Endothelial cell (in vitro differentiated cells): ENCODE results near the gene TJP2. TPM values are rescaled to one million over a fixed set of nuclear protein-coding genes. Genes with fewer than 3 reads are reported as not detected.

Source experiments
- DNase-seq: peaks from one replicate; pipeline ENCODE4 v3.0.0; 2021; ENCODE audit warnings: low spot score
- H3K27ac Mint-ChIP-seq: one replicate; pipeline ENCODE4 v1.8.0; 2021; ENCODE audit warnings: mixed read lengths, inconsistent platforms; ENCODE audit not compliant: unreplicated experiment
- H3K27me3 Mint-ChIP-seq: one replicate; pipeline ENCODE4 v1.8.0; 2021; ENCODE audit warnings: mild to moderate bottlenecking, moderate library complexity, mixed read lengths, inconsistent platforms; ENCODE audit not compliant: unreplicated experiment
- H3K36me3 Mint-ChIP-seq: one replicate; pipeline ENCODE4 v1.8.0; 2021; ENCODE audit warnings: mild to moderate bottlenecking, low read depth, mixed read lengths, inconsistent platforms; ENCODE audit not compliant: unreplicated experiment
- H3K4me1 Mint-ChIP-seq: one replicate; pipeline ENCODE4 v1.8.0; 2021; ENCODE audit warnings: mild to moderate bottlenecking, mixed read lengths, inconsistent platforms; ENCODE audit not compliant: unreplicated experiment
- H3K4me3 Mint-ChIP-seq: one replicate; pipeline ENCODE4 v1.8.0; 2021; ENCODE audit warnings: mild to moderate bottlenecking, mixed read lengths, inconsistent platforms; ENCODE audit not compliant: unreplicated experiment
- H3K9me3 Mint-ChIP-seq: one replicate; pipeline ENCODE4 v1.8.0; 2021; ENCODE audit warnings: mixed read lengths, inconsistent platforms; ENCODE audit not compliant: unreplicated experiment
- CTCF ChIP-seq: fragments of 200-600 bp; sonication (generic); IDR thresholded peaks from one replicate; pipeline ENCODE4 v1.5.0; 2021; ENCODE audit warnings: antibody characterized with exemption; ENCODE audit not compliant: unreplicated experiment
- long read RNA-seq: library from polyadenylated mRNA; unstranded; transcript quantifications from one replicate; pipeline ENCODE4 v2.0.0, GENCODE V29; 2020; ENCODE audit not compliant: unreplicated experiment
- total RNA-seq: library from RNA; stranded (reverse); fragmentation: NEBNext Ultra II Directional; extraction: Animal tissue kit (Norgen Biotek cat#: 25700); gene quantifications from one replicate; pipeline ENCODE4 v1.2.1, GENCODE V29; 2021; ENCODE audit not compliant: unreplicated experiment

The TJP2 gene
- total RNA-seq: 198 TPM
- long read RNA-seq, partial matches to known transcripts: 13 of 31 reads
- long read RNA-seq, other reads (novel, unspliced or antisense): 18 of 31 reads

GRCh38 chr9:69173891-69174615 lies at the start of gene TJP2:
Gene TJP2 (plus strand): TSS chr9:69174277. CDS start chr9:69174373, 96 bp downstream.
- DNase-seq: peak; percentile 57
- H3K4me3 Mint-ChIP-seq: peak within 1 kb of the TSS; percentile 83
- peak within 1 kb of the TSS; percentile 44 for H3K27ac Mint-ChIP-seq
- peaks cover 47% of the 10 kb centered on the region for H3K4me1 Mint-ChIP-seq
- peaks cover 22% of the 10 kb centered on the region for H3K36me3 Mint-ChIP-seq
- TF ChIP-seq CTCF: no peak
- no peaks in the 10 kb centered on the region for H3K9me3 Mint-ChIP-seq
- H3K27me3 Mint-ChIP-seq: peaks cover 6% of the 10 kb centered on the region

- Mint-ChIP-seq H3K27ac (peak overlapping the region; percentile 74), H3K36me3 (peaks cover 21% of the 10 kb centered on the region), H3K9me3 (no peaks in the 10 kb centered on the region), H3K27me3 (no peaks in the 10 kb centered on the region), H3K4me1 (peaks cover 53% of the 10 kb centered on the region), H3K4me3 (peak overlapping the region; percentile 65)
- DNase-seq: no peak
- TF ChIP-seq CTCF: no peak
These were observed 43.3 kb upstream of the TJP2 start for GRCh38 chr9:69130456-69131441.

GRCh38 chr9:69131682-69132081 lies 42.4 kb upstream of the TJP2 start:
- Mint-ChIP-seq H3K27ac (no peak overlapping the region), H3K27me3 (no peaks in the 10 kb centered on the region), H3K4me1 (peaks cover 61% of the 10 kb centered on the region), H3K36me3 (peaks cover 21% of the 10 kb centered on the region), H3K9me3 (no peaks in the 10 kb centered on the region), H3K4me3 (no peak overlapping the region)
- no peak for TF ChIP-seq CTCF
- no peak for DNase-seq

GRCh38 chr9:69132361-69132760 lies 41.7 kb upstream of the TJP2 start:
- DNase-seq: no peak
- Mint-ChIP-seq H3K27ac (no peak overlapping the region), H3K9me3 (no peaks in the 10 kb centered on the region), H3K4me1 (peaks cover 68% of the 10 kb centered on the region), H3K27me3 (no peaks in the 10 kb centered on the region), H3K4me3 (no peak overlapping the region), H3K36me3 (peaks cover 21% of the 10 kb centered on the region)
- no peak for TF ChIP-seq CTCF
